Forelimb muscle (tissue), 1 donor: ENCODE data around the gene ZNF613. TPM values are rescaled to one million over a fixed set of nuclear protein-coding genes. Genes with fewer than 3 reads are reported as not detected.

ENCODE experiments used
- polyA plus RNA-seq: library from polyadenylated mRNA; unstranded; fragments of 120-200 nt; gene quantifications from one replicate; pipeline ENCODE4 v1.2.1, GENCODE V29; 2013; ENCODE audit not compliant: insufficient read length

The ZNF613 gene
- polyA plus RNA-seq, 1 donor, result 6.1 TPM

Other genes starting within 250 kb of the ZNF613 start
- 7.4 TPM for gene SPACA6, start 234.1 kb upstream of the ZNF613 start, polyA plus RNA-seq
- 0.11 TPM for gene HAS1, start 203.5 kb upstream of the ZNF613 start, polyA plus RNA-seq
- gene FPR1, start 175.6 kb upstream of the ZNF613 start, polyA plus RNA-seq, result 1.1 TPM
- gene FPR2, start 166.3 kb upstream of the ZNF613 start, polyA plus RNA-seq, result 0.19 TPM
- gene FPR3, start 132.3 kb upstream of the ZNF613 start, polyA plus RNA-seq, result 0.16 TPM
- gene ZNF577, start 39.5 kb upstream of the ZNF613 start, polyA plus RNA-seq, result 21.9 TPM
- gene ZNF649, start 22.5 kb upstream of the ZNF613 start, polyA plus RNA-seq, result 11.1 TPM
- gene ZNF350, start 59.4 kb downstream of the ZNF613 start, polyA plus RNA-seq, result 7.0 TPM
- 9.9 TPM for gene ZNF615, start 80.7 kb downstream of the ZNF613 start, polyA plus RNA-seq
- gene ZNF614, start 100.9 kb downstream of the ZNF613 start, polyA plus RNA-seq, result 7.8 TPM
- 11.3 TPM for gene ZNF432, start 121.4 kb downstream of the ZNF613 start, polyA plus RNA-seq
- 11.0 TPM for gene ZNF841, start 168.3 kb downstream of the ZNF613 start, polyA plus RNA-seq
- 9.1 TPM for gene ZNF616, start 212.5 kb downstream of the ZNF613 start, polyA plus RNA-seq
- 8.2 TPM for gene ZNF836, start 244.1 kb downstream of the ZNF613 start, polyA plus RNA-seq